Gastrocnemius medialis (tissue), 4 donors: ENCODE data around the gene GPR37.

Experiments used
- POLR2A ChIP-seq, 2 donors: fragments of 450-650 bp; IDR thresholded peaks; one replicate each; pipeline ENCODE4 v1.6.1; 2017; ENCODE audit warnings: antibody characterized with exemption in 2 of 2, mild to moderate bottlenecking in 2 of 2, moderate library complexity in 2 of 2
- TF ChIP-seq, protein P1 (sequence below), 5 experiments: fragments of 450-650 bp in 3 of 5; fragments of 200-600 bp in 2 of 5; sonication (generic) in 2 of 5; IDR thresholded peaks in 4 of 5; conservative IDR thresholded peaks in 1 of 5; 1 replicate in 4 of 5; 2 replicates in 1 of 5; pipeline ENCODE4 v1.5.1; 2016 to 2019; ENCODE audit warnings: antibody characterized with exemption in 5 of 5, mild to moderate bottlenecking in 3 of 5, moderate library complexity in 3 of 5

GRCh38 chr7:124702385-124702784 lies 63.2 kb downstream of the GPR37 start:
- TF ChIP-seq POLR2A (IDR thresholded peaks at IDR 0.05): no peak
- TF ChIP-seq, protein P1, sequence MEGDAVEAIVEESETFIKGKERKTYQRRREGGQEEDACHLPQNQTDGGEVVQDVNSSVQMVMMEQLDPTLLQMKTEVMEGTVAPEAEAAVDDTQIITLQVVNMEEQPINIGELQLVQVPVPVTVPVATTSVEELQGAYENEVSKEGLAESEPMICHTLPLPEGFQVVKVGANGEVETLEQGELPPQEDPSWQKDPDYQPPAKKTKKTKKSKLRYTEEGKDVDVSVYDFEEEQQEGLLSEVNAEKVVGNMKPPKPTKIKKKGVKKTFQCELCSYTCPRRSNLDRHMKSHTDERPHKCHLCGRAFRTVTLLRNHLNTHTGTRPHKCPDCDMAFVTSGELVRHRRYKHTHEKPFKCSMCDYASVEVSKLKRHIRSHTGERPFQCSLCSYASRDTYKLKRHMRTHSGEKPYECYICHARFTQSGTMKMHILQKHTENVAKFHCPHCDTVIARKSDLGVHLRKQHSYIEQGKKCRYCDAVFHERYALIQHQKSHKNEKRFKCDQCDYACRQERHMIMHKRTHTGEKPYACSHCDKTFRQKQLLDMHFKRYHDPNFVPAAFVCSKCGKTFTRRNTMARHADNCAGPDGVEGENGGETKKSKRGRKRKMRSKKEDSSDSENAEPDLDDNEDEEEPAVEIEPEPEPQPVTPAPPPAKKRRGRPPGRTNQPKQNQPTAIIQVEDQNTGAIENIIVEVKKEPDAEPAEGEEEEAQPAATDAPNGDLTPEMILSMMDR (IDR thresholded peaks at IDR 0.05 in 4 of 5, conservative IDR thresholded peaks at IDR 0.05 in 1 of 5): no peak
